Inflammatory macrophage (primary cell): ENCODE results near the gene ARL4C.

Experiments
- DNase-seq, 2 donors: peaks; one replicate each; pipeline ENCODE4 v3.0.0-alpha.2; 2020 to 2022

ARL4C gene

DNA sequence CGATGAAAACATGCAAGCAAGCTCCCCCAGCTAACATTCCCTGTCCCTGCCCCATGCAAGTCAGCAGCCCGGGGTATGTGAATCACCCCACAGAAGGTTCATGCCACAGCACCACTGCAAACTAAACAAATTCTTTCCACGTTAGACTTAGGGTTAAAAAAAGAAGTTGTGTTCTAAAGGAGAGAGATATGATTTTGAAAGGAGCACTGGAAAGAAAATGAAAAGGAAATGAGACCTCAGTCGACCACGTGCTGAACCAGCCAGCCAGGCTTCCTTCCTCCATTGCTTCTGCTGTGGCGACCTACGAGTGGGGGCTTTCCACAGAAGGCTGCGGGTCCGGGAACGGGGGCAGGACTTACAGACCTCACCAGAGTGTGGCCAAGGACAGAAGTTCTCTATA, 52.0 kb downstream of the ARL4C start:
- DNase-seq = peak; percentile 47 to 80

DNA sequence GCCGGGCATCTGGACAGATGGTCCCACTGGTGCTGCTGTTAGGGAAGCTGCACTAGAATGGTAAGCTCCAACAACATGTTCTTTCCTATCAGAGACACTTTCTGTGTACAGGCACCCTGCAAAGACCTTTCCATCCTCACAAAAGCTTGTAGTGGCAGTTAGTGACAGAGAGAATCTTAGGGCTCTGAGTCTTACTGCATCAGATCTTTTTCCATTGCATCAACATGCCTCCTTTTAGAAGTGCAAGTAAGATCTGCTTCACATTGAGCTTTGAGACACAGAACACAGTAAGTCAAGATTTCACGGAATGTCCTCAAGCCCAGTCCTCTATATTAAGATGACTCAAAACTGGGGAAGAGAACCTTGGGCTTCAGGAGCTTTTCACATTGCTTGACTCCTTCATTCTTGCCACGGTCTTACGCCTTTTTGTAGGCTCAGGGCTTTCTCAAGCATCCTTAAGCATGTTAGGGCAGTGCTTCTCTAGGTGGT, 52.6 kb downstream of the ARL4C start:
- no peak for DNase-seq
